ENCODE results near the gene GRM7. TPM values are rescaled to one million over a fixed set of nuclear protein-coding genes. Genes with fewer than 3 reads are reported as not detected.

Gene GRM7
- polyA plus RNA-seq, 1 experiment, result not detected

GRCh38 chr3:7201784-7202183 is 340.9 kb downstream of the GRM7 start:
- Histone ChIP-seq H3K9me3 (ENCODE audit: control insufficient read depth, insufficient read depth, low read length) (no peaks in the 10 kb centered on the region; the same call in 1 of the 2 replicates), H3K27ac (ENCODE audit: low read depth, low read length) (no peak overlapping the region), H3K27me3 (ENCODE audit: control insufficient read depth, insufficient read depth, low read length) (no peaks in the 10 kb centered on the region), H3K4me3 (ENCODE audit: low read depth, low read length) (no peak overlapping the region)
- CTCF ChIA-PET, result no interaction called here
- POLR2A ChIA-PET, result no interaction called here
- no peak for DNase-seq (ENCODE audit: low read depth, low spot score)
- no peak for TF ChIP-seq CTCF (IDR thresholded peaks at IDR 0.05; ENCODE audit: low read depth, low read length)

GRCh38 chr3:7203969-7204847 is 343.3 kb downstream of the GRM7 start:
- Histone ChIP-seq H3K27me3 (ENCODE audit: control insufficient read depth, insufficient read depth, low read length) (no peaks in the 10 kb centered on the region), H3K27ac (ENCODE audit: low read depth, low read length) (no peak overlapping the region), H3K4me3 (ENCODE audit: low read depth, low read length) (no peak overlapping the region), H3K9me3 (ENCODE audit: control insufficient read depth, insufficient read depth, low read length) (peaks cover 5% of the 10 kb centered on the region; the same call in 1 of the 2 replicates)
- TF ChIP-seq CTCF (IDR thresholded peaks at IDR 0.05; ENCODE audit: low read depth, low read length), result no peak
- no peak for DNase-seq (ENCODE audit: low read depth, low spot score)
- ChIA-PET CTCF (no interaction called here), POLR2A (no interaction called here)

- H3K27me3 ChIP-seq (ENCODE audit: control insufficient read depth, insufficient read depth, low read length), result no peaks in the 10 kb centered on the region
- CTCF ChIA-PET, result no interaction called here
- peaks cover 5% of the 10 kb centered on the region; the same call in 1 of the 2 replicates for H3K9me3 ChIP-seq (ENCODE audit: control insufficient read depth, insufficient read depth, low read length)
- DNase-seq (ENCODE audit: low read depth, low spot score), result no peak
- POLR2A ChIA-PET, result no interaction called here
- TF ChIP-seq CTCF (IDR thresholded peaks at IDR 0.05; ENCODE audit: low read depth, low read length), result no peak
- no peak overlapping the region for H3K4me3 ChIP-seq (ENCODE audit: low read depth, low read length)
- H3K27ac ChIP-seq (ENCODE audit: low read depth, low read length), result no peak overlapping the region
These were observed 343.9 kb downstream of the GRM7 start for GRCh38 chr3:7204848-7205156.

DNA sequence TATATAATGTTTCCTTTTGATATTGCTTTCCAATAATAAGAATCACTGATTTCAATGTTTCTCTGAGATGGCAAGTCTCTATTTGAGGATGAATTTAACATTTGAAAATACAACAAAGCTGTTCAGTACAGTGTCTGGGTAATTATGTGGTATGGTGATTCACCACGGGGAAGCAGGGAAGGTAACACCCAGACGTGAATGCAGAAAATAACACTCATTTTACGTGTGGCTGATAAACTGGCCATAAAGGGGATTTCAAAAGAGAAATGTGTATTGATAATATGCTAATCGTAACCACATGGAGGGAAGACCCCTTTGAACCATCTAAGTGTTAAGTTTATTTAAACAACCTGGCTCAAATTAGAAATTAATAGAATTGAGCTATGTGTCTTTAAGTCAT is 344.6 kb downstream of the GRM7 start:
- peaks cover 5% of the 10 kb centered on the region; the same call in 1 of the 2 replicates for H3K9me3 ChIP-seq (ENCODE audit: control insufficient read depth, insufficient read depth, low read length)
- CTCF ChIA-PET, result no interaction called here
- POLR2A ChIA-PET, result no interaction called here
- TF ChIP-seq CTCF (IDR thresholded peaks at IDR 0.05; ENCODE audit: low read depth, low read length), result no peak
- H3K4me3 ChIP-seq (ENCODE audit: low read depth, low read length), result no peak overlapping the region
- no peak for DNase-seq (ENCODE audit: low read depth, low spot score)
- no peak overlapping the region for H3K27ac ChIP-seq (ENCODE audit: low read depth, low read length)
- H3K27me3 ChIP-seq (ENCODE audit: control insufficient read depth, insufficient read depth, low read length), result no peaks in the 10 kb centered on the region

GRCh38 chr3:7205962-7206361 is 345.0 kb downstream of the GRM7 start:
- ChIA-PET CTCF (no interaction called here), POLR2A (no interaction called here)
- no peaks in the 10 kb centered on the region for H3K27me3 ChIP-seq (ENCODE audit: control insufficient read depth, insufficient read depth, low read length)
- peaks cover 5% of the 10 kb centered on the region; the same call in 1 of the 2 replicates for H3K9me3 ChIP-seq (ENCODE audit: control insufficient read depth, insufficient read depth, low read length)
- no peak overlapping the region for H3K27ac ChIP-seq (ENCODE audit: low read depth, low read length)
- no peak for DNase-seq (ENCODE audit: low read depth, low spot score)
- no peak for TF ChIP-seq CTCF (IDR thresholded peaks at IDR 0.05; ENCODE audit: low read depth, low read length)
- no peak overlapping the region for H3K4me3 ChIP-seq (ENCODE audit: low read depth, low read length)

All from AG04450 (cell line).